ENCODE results near the gene CDK5RAP3. TPM values are rescaled to one million over a fixed set of nuclear protein-coding genes. Genes with fewer than 3 reads are reported as not detected.
A peak's percentile ranks its signal among the peaks of the same experiment; 100 is the strongest.

CDK5RAP3 gene
- total and polyA plus RNA-seq, 2 experiments from 2014 or later = 92.6 to 106 TPM

- Mint-ChIP-seq H3K27ac (no peak overlapping the region), H3K9me3 (no peaks in the 10 kb centered on the region), H3K27me3 (ENCODE audit: insufficient read depth, low read depth, poor library complexity) (peaks cover 37% of the 10 kb centered on the region), H3K4me3 (peak overlapping the region; percentile 28; the same call in 1 of the 3 replicates), H3K36me3 (ENCODE audit: low read depth) (no peaks in the 10 kb centered on the region), H3K4me1 (peaks cover 25% of the 10 kb centered on the region)
- Histone ChIP-seq H3K4me1 (ENCODE audit: insufficient read depth) (peaks cover 21% of the 10 kb centered on the region), H3K4me2 (0 out of 2 replicates have a peak overlapping the region, but pooled peaks have one; percentile 68), H3K4me3 (no peak overlapping the region), H3K36me3 (ENCODE audit: insufficient read depth) (no peaks in the 10 kb centered on the region), H3K9me2 (ENCODE audit: insufficient read depth) (no peaks in the 10 kb centered on the region), H3F3A (replicated peaks; ENCODE audit: low read depth) (peaks cover 14% of the 10 kb centered on the region; the same call in 1 of the 2 replicates), H3K27ac (ENCODE audit: low read depth) (no peak overlapping the region; the same call in 1 of the 2 replicates), H3K27me3 (ENCODE audit: insufficient read depth) (peaks cover 22% of the 10 kb centered on the region), H3K79me2 (replicated peaks; ENCODE audit: insufficient read depth) (no peaks in the 10 kb centered on the region), H4K20me1 (replicated peaks; ENCODE audit: insufficient read depth) (no peaks in the 10 kb centered on the region), H2AFZ (peak overlapping the region; percentile 95)
- DNase-seq (ENCODE audit: low spot score) (peak; percentile 96), ATAC-seq (peak; percentile 44)
- TF ChIP-seq NANOG (IDR thresholded peaks at IDR 0.05; ENCODE audit: borderline replicate concordance) = no peak
- peak; percentile 79 to 95 for TF ChIP-seq CTCF (conservative IDR thresholded peaks at IDR 0.05; ENCODE audit: low read depth in 2 of 2)
These were observed 55.8 kb downstream of the CDK5RAP3 start for GRCh38 chr17:48026502-48027321.

GRCh38 chr17:48027322-48027981 lies 56.5 kb downstream of the CDK5RAP3 start:
- no peak for ATAC-seq
- H4K20me1 ChIP-seq (replicated peaks; ENCODE audit: insufficient read depth) = no peaks in the 10 kb centered on the region
- TF ChIP-seq REST (IDR thresholded peaks at IDR 0.05; ENCODE audit: unreplicated experiment) (no peak), ZNF114 (CRISPR knock-in tag; IDR thresholded peaks at IDR 0.05) (no peak), EZH2phosphoT487 (IDR thresholded peaks at IDR 0.05; ENCODE audit: unreplicated experiment) (no peak), POLR2AphosphoS5 (IDR thresholded peaks at IDR 0.05; ENCODE audit: low read depth) (no peak), STAT1 (IDR thresholded peaks at IDR 0.05; ENCODE audit: unreplicated experiment) (no peak), CTCF (conservative IDR thresholded peaks at IDR 0.05; ENCODE audit: low read depth in 2 of 2) (no peak), JUNB (IDR thresholded peaks at IDR 0.05; ENCODE audit: unreplicated experiment) (no peak), ZNF331 (CRISPR knock-in tag; IDR thresholded peaks at IDR 0.05; ENCODE audit: low read depth) (no peak), NANOG (IDR thresholded peaks at IDR 0.05; ENCODE audit: borderline replicate concordance) (no peak), EZH2 (IDR thresholded peaks at IDR 0.05; ENCODE audit: low read depth, unreplicated experiment) (no peak)

More at GRCh38 chr17:48027322-48027981, 56.5 kb downstream of the CDK5RAP3 start:
- Histone ChIP-seq H3K4me1 (ENCODE audit: insufficient read depth) (peaks cover 21% of the 10 kb centered on the region), H3F3A (replicated peaks; ENCODE audit: low read depth) (peaks cover 14% of the 10 kb centered on the region; the same call in 1 of the 2 replicates), H3K9me2 (ENCODE audit: insufficient read depth) (peaks cover 3% of the 10 kb centered on the region; the same call in 1 of the 2 replicates), H3K79me2 (replicated peaks; ENCODE audit: insufficient read depth) (no peaks in the 10 kb centered on the region), H3K27me3 (ENCODE audit: insufficient read depth) (peaks cover 22% of the 10 kb centered on the region), H2AFZ (0 out of 2 replicates have a peak overlapping the region, but pooled peaks have one; percentile 95), H3K36me3 (ENCODE audit: insufficient read depth) (no peaks in the 10 kb centered on the region), H3K4me3 (no peak overlapping the region), H3K27ac (ENCODE audit: low read depth) (no peak overlapping the region), H3K4me2 (no peak overlapping the region)
- no peaks in the 10 kb centered on the region for H3K9me3 Mint-ChIP-seq
- H3K4me3 Mint-ChIP-seq = no peak overlapping the region; the same call in 2 of the 3 replicates
- H3K4me1 Mint-ChIP-seq = peaks cover 25% of the 10 kb centered on the region
- DNase-seq (ENCODE audit: low spot score) = no peak
- H3K27me3 Mint-ChIP-seq (ENCODE audit: insufficient read depth, low read depth, poor library complexity) = peaks cover 38% of the 10 kb centered on the region
- H3K36me3 Mint-ChIP-seq (ENCODE audit: low read depth) = no peaks in the 10 kb centered on the region
- no peak overlapping the region for H3K27ac Mint-ChIP-seq
